ENCODE results near the gene ATF1.
"Not testable (repeated sequence)": the region's sequence is repeated elsewhere in the genome, so short reads cannot be mapped to it uniquely, and the experiment has no call there.

ATF1 gene

DNA sequence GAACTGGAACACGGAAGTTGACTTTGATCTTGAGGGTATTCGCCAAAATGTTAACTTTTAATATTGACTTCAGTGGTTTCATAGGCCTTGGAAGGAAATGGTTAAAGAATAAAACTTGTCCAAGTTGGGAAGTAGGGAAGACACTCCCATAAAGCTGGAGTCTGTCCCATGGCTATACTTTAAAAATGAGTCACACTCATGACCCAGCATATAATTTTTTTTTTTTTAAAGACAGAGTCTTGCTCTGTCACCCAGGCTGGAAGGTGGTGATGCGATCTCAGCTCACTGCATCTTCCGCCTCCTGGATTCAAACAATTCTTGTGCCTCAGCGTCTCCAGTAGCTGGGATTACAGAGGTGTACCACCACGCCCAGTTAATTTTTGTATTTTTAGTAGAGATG is 98.4 kb downstream of the ATF1 start:
- DNase-seq (ENCODE audit: low read depth in 2 of 2), result no peak

DNA sequence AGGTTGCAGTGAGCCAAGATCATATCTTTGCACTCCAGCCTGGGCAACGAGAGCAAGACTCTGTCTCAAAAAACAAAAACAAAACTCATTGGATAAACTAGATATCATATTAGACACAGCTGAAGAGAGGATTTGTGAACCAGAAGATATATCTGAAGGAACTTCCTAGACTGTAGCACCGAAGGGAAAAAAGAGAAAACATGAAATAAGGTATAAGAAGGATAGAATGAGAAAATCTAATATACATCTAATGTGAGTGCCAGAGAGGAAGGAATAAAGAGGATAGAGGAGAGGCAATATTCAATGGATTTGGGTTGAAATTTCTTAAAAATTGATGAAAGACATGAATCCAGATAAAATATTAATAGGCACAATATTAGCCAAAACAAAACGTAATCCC is 101.4 kb downstream of the ATF1 start:
- no peak for DNase-seq (ENCODE audit: low read depth in 2 of 2)

- not testable (repeated sequence) for DNase-seq (ENCODE audit: low read depth in 2 of 2)
Measured at GRCh38 chr12:50868881-50869280, 105.0 kb downstream of the ATF1 start.

All from stimulated activated CD8-positive, alpha-beta memory T cell treated with anti-CD3 and anti-CD28 coated beads, Interleukin-15, amount 100 ng/mL, for 4 hours (primary cell).